GM12878 (cell line): ENCODE results near the gene DNAJC4. TPM values are rescaled to one million over a fixed set of nuclear protein-coding genes. Genes with fewer than 3 reads are reported as not detected.

ENCODE experiments used
- CEBPB ChIP-seq, 2 experiments: fragments of 150-350 bp in 1 of 2; IDR thresholded peaks; 2 replicates each; pipeline ENCODE4 v1.6.1; 2012 to 2014; ENCODE audit warnings: low read depth in 2 of 2, low read length in 2 of 2, borderline replicate concordance in 1 of 2, inconsistent platforms in 1 of 2
- CEBPZ ChIP-seq: fragments of 150-350 bp; IDR thresholded peaks from 2 replicates; pipeline ENCODE4 v1.6.1; 2016; ENCODE audit warnings: low read depth, low read length
- ELK1 ChIP-seq: IDR thresholded peaks from 2 replicates; pipeline ENCODE4 v1.6.1; 2012; ENCODE audit warnings: low read depth, low read length, improper control_type of control experiment
- POLR2A ChIP-seq: IDR thresholded peaks from 2 replicates; pipeline ENCODE4 v1.6.1; 2011; ENCODE audit warnings: low read depth, mild to moderate bottlenecking, low read length
- SMAD5 ChIP-seq: IDR thresholded peaks from 2 replicates; pipeline ENCODE4 v1.6.1; 2016; ENCODE audit warnings: antibody characterized with exemption, low read depth
- ZBTB11 ChIP-seq: fragments of 450-650 bp; formaldehyde crosslinking; IDR thresholded peaks from 2 replicates; pipeline ENCODE4 v1.5.0; 2022; ENCODE audit warnings: mild to moderate bottlenecking, missing genetic modification characterization
- ZBTB4 ChIP-seq: fragments of 450-650 bp; formaldehyde crosslinking; IDR thresholded peaks from 2 replicates; pipeline ENCODE4 v1.4.0; 2022; ENCODE audit warnings: mild to moderate bottlenecking, moderate library complexity
- ZBTB40 ChIP-seq: fragments of 450-650 bp; IDR thresholded peaks from 2 replicates; pipeline ENCODE4 v1.6.1; 2016; ENCODE audit warnings: mild to moderate bottlenecking, moderate library complexity, borderline replicate concordance
- ZNF207 ChIP-seq: fragments of 450-650 bp; IDR thresholded peaks from 2 replicates; pipeline ENCODE4 v1.6.1; 2014; ENCODE audit warnings: antibody characterized with exemption, mild to moderate bottlenecking, borderline replicate concordance
- ZNF217 ChIP-seq: fragments of 450-650 bp; IDR thresholded peaks from 2 replicates; pipeline ENCODE4 v1.6.1; 2017; ENCODE audit warnings: antibody characterized with exemption, mild to moderate bottlenecking
- polyA plus RNA-seq, 11 experiments: library from polyadenylated mRNA; depleted of rRNA in 4 of 11; unstranded in 6 of 11; stranded (reverse) in 5 of 11; fragments of >200 nt; fragmentation: Nextera tagmentation in 4 of 11; fragmentation: Illumina TruSeq in 1 of 11; extraction: Ambion mirVana in 4 of 11; extraction: Trizol in 1 of 11; gene quantifications; 1 replicate in 1 of 11; 2 replicates in 10 of 11; pipeline versions ENCODE4 v1.2.1 to v1.2.3, GENCODE V29; 2011 to 2016; ENCODE audit warnings: inconsistent platforms in 2 of 11, missing spikeins in 2 of 11, low read depth in 1 of 11
- total RNA-seq, 4 experiments: library from RNA; depleted of rRNA in 3 of 4; stranded (reverse); fragments of >200 nt in 3 of 4; fragmentation: Illumina TruSeq in 1 of 4; extraction: Trizol in 1 of 4; gene quantifications; 2 replicates each; pipeline versions ENCODE4 v1.2.1 to v1.2.3, GENCODE V29; 2013 to 2021

The DNAJC4 gene
- total and polyA plus RNA-seq, 10 of the 15 experiments (the other 5 are each of a cell fraction or from before 2014, with no cell fraction given): 3.7 to 64.9 (median 30.1) TPM

- TF ChIP-seq ZBTB4 (no peak), ZNF207 (0 out of 2 replicates have a peak, but pooled peaks have one; percentile 56), ZBTB40 (peak; percentile 52; the same call in 1 of the 2 replicates), CEBPB (IDR thresholded peaks at IDR 0.05; ENCODE audit: borderline replicate concordance in 1 of 2, low read depth in 2 of 2, low read length in 2 of 2) (no peak), SMAD5 (no peak; the same call in 1 of the 2 replicates), ZBTB11 (CRISPR knock-in tag) (peak; percentile 58), CEBPZ (no peak), ELK1 (no peak), ZNF217 (no peak), POLR2A (peak; percentile 70)
Observed at GRCh38 chr11:64241491-64242374, 11.4 kb downstream of the DNAJC4 start (continued).
